HCT116 (cell line): ENCODE results near the gene ZIC5. TPM values are rescaled to one million over a fixed set of nuclear protein-coding genes. Genes with fewer than 3 reads are reported as not detected.

Experiments used
- ATAC-seq: fragments of 200-7000 bp; cut with Tn5 transposase; 2 replicates; pipeline ENCODE4 v1.9.1; 2020; ENCODE audit warnings: mild to moderate bottlenecking, moderate library complexity
- BruUV-seq: library from RNA; stranded (reverse); fragments of 400-500 nt; replicated peaks from 2 replicates; lab custom pipeline; 2021; lab: Mats Ljungman, UMichigan
- CTCF ChIA-PET: fragments of 300-600 bp; sonication (Branson Sonifier 250); formaldehyde crosslinking; loops from one replicate; lab custom pipeline; 2021; ENCODE audit warnings: antibody characterized with exemption; lab: Charles Lee
- POLR2A ChIA-PET: fragments of 300-600, 350-600 bp; sonication (Branson Sonifier 250); formaldehyde crosslinking; loops from one replicate; lab custom pipeline; 2021; ENCODE audit warnings: antibody characterized with exemption; lab: Charles Lee
- RAD21 ChIA-PET, 2 experiments: fragments of 300-600 bp; sonication (Branson Sonifier 250); formaldehyde crosslinking; loops; one replicate each; lab custom pipeline; 2023; ENCODE audit warnings: low total read pairs in 2 of 2; ENCODE audit not compliant: uncharacterized antibody in 2 of 2, unreplicated experiment in 2 of 2, low non-redundant PET in 1 of 2; lab: Charles Lee
- DNase-seq: peaks from one replicate; pipeline ENCODE4 v3.0.0-alpha.2; 2010; ENCODE audit warnings: low read depth, low spot score
- H2AFZ ChIP-seq: fragments of 200-600 bp; shearing (Covaris generic), sonication (generic); 2 replicates; pipeline ENCODE4 v1.6.1; 2017; ENCODE audit warnings: low read depth, mixed run types, mixed read lengths, antibody characterized with exemption, low read length; ENCODE audit not compliant: poor library complexity, severe bottlenecking
- H3K27ac ChIP-seq: 2 replicates; pipeline ENCODE4 v1.5.1; 2012; ENCODE audit warnings: low read depth, low read length
- H3K27me3 ChIP-seq: fragments of 200-600 bp; sonication (generic); 2 replicates; pipeline ENCODE4 v1.6.1; 2016; ENCODE audit warnings: mixed run types, low read length, mixed read lengths; ENCODE audit not compliant: insufficient read depth
- H3K36me3 ChIP-seq, 2 experiments: fragments of 200-500 bp in 1 of 2; fragments of 200-600 bp in 1 of 2; sonication (Bioruptor generic) in 1 of 2; sonication (generic) in 1 of 2; 2 replicates each; pipeline versions ENCODE4 v1.5.1 to v1.6.1; 2014 to 2016; ENCODE audit warnings: low read length in 2 of 2, inconsistent platforms in 1 of 2, mixed read lengths in 1 of 2, mixed run types in 1 of 2; ENCODE audit not compliant: insufficient read depth in 2 of 2, control insufficient read depth in 1 of 2
- H3K4me1 ChIP-seq, 2 experiments: fragments of 200-600 bp in 1 of 2; sonication (generic) in 1 of 2; 2 replicates each; pipeline versions ENCODE4 v1.5.1 to v1.6.1; 2012 to 2017; ENCODE audit warnings: low read length in 2 of 2, inconsistent platforms in 1 of 2, mild to moderate bottlenecking in 1 of 2, mixed read lengths in 1 of 2, mixed run types in 1 of 2, moderate library complexity in 1 of 2; ENCODE audit not compliant: insufficient read depth in 2 of 2, control insufficient read depth in 1 of 2
- H3K4me2 ChIP-seq: fragments of 200-600 bp; sonication (generic); 2 replicates; pipeline ENCODE4 v1.6.1; 2017; ENCODE audit warnings: mixed run types, low read length, mixed read lengths
- H3K4me3 ChIP-seq, 2 experiments: fragments of 200-600 bp in 1 of 2; sonication (generic) in 1 of 2; replicated peaks in 1 of 2; 2 replicates each; pipeline ENCODE4 v1.5.1; 2011 to 2016; ENCODE audit warnings: low read length in 2 of 2, control low read depth in 1 of 2, low read depth in 1 of 2, mild to moderate bottlenecking in 1 of 2, mixed read lengths in 1 of 2, mixed run types in 1 of 2
- H3K79me2 ChIP-seq: fragments of 200-600 bp; sonication (generic); 2 replicates; pipeline ENCODE4 v1.6.1; 2017; ENCODE audit warnings: mild to moderate bottlenecking, mixed run types, low read length, moderate library complexity, mixed read lengths; ENCODE audit not compliant: insufficient read depth
- H3K9ac ChIP-seq: fragments of 200-600 bp; sonication (generic); 2 replicates; pipeline ENCODE4 v1.6.1; 2016; ENCODE audit warnings: low read length, mixed read lengths
- H3K9me2 ChIP-seq: fragments of 200-600 bp; sonication (generic), shearing (Covaris generic); 2 replicates; pipeline ENCODE4 v1.6.1; 2017; ENCODE audit warnings: mixed run types, mild to moderate bottlenecking, moderate library complexity; ENCODE audit not compliant: insufficient read depth
- H3K9me3 ChIP-seq, 2 experiments: fragments of 200-500 bp in 1 of 2; fragments of 200-600 bp in 1 of 2; sonication (Bioruptor generic) in 1 of 2; sonication (generic) in 1 of 2; 2 replicates each; pipeline ENCODE4 v1.6.1; 2014 to 2017; ENCODE audit warnings: low read length in 2 of 2, mixed read lengths in 2 of 2, inconsistent platforms in 1 of 2, low read depth in 1 of 2, mild to moderate bottlenecking in 1 of 2, mixed run types in 1 of 2, moderate library complexity in 1 of 2; ENCODE audit not compliant: control insufficient read depth in 1 of 2, insufficient read depth in 1 of 2
- H4K20me1 ChIP-seq: fragments of 200-600 bp; sonication (generic), shearing (Covaris generic); 2 replicates; pipeline ENCODE4 v1.6.1; 2017; ENCODE audit warnings: mixed run types, mild to moderate bottlenecking, moderate library complexity; ENCODE audit not compliant: insufficient read depth
- CTCF ChIP-seq, 3 experiments: fragments of 200-600 bp in 1 of 3; sonication (generic) in 1 of 3; IDR thresholded peaks in 2 of 3; conservative IDR thresholded peaks in 1 of 3; 2 replicates each; pipeline ENCODE4 v1.5.1; 2012 to 2017; ENCODE audit warnings: low read depth in 2 of 3, low read length in 2 of 3, antibody characterized with exemption in 1 of 3, borderline replicate concordance in 1 of 3, control low read depth in 1 of 3, mild to moderate bottlenecking in 1 of 3, mixed read lengths in 1 of 3, mixed run types in 1 of 3, moderate library complexity in 1 of 3; ENCODE audit not compliant: insufficient read depth in 1 of 3
- EZH2phosphoT487 ChIP-seq: fragments of 200-600 bp; IDR thresholded peaks from 2 replicates; pipeline ENCODE4 v1.6.1; 2018; ENCODE audit warnings: antibody characterized with exemption, borderline replicate concordance
- POLR2AphosphoS5 ChIP-seq: IDR thresholded peaks from 2 replicates; pipeline ENCODE4 v1.6.1; 2011; ENCODE audit warnings: mild to moderate bottlenecking, low read depth, low read length, moderate library complexity
- SP1 ChIP-seq: IDR thresholded peaks from 2 replicates; pipeline ENCODE4 v1.6.1; 2012; ENCODE audit warnings: low read depth
- YY1 ChIP-seq: IDR thresholded peaks from 2 replicates; pipeline ENCODE4 v1.6.1; 2011; ENCODE audit warnings: low read length, low read depth, moderate library complexity, mild to moderate bottlenecking; ENCODE audit not compliant: insufficient replicate concordance; ENCODE audit errors: extremely low read depth
- intact Hi-C: fragments of 100-400 bp; cut with micrococcal nuclease; formaldehyde crosslinking; loops from 2 replicates; pipeline ENCODE4 v1.10.0; 2022
- total RNA-seq: library from RNA; stranded (reverse); gene quantifications from one replicate; pipeline ENCODE4 v1.2.1, GENCODE V29; 2021; ENCODE audit not compliant: unreplicated experiment
- TF ChIP-seq, protein P1 (sequence below): IDR thresholded peaks from 2 replicates; pipeline ENCODE4 v1.6.1; 2012; ENCODE audit warnings: low read depth

ZIC5 gene
- total RNA-seq, 1 experiment from 2014 or later, result 10.3 TPM

- TF ChIP-seq YY1, result no peak
Measured at GRCh38 chr13:99988529-99989275, 17.1 kb upstream of the ZIC5 start (continued).

DNA sequence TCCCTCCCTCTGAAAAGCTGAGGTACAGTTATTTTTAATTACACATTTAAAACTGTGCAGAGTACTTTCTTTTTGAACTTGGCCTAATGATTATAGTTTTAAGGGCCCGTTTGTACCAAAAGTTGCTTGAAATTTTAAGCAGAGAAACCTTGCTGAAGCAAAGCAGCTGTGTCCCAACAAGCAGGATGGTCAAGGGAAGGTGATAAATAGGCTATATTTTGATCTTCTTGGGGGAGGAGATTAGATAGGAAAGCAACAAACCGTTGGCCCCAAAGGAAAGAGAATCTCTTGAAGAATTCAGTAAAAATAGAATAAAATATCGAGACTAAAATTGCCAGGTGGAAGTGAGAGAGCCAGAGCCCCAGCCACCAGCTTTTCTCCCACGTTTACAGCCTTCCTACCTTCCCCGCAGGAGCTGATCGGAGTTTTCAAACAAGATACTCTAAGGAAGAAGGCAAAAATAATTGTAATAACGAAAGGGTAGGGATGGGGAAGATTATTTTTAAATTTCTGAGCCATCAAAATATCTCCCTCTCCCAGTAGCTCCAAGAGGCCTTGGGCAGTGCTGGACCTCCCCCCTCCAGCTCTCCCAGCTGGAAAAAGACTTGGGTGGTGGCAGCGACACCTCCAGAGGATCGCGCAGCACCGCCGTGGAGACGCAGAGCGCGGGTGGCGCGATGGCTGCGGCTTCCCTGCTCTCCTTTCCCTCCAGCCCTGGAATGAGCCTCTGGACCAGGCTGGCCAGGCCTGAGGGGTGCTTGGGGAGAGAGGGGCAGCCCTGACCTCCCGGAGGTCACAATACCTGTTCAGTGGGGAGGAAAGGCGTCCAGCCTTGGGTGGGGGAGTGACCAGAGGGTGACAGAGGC is 15.8 kb upstream of the ZIC5 start:
- no peaks in the 10 kb centered on the region for H3K9me2 ChIP-seq
- intact Hi-C loops, result no loop called here
- ATAC-seq, result no peak
- no TSS peak for BruUV-seq
- H3K36me3 ChIP-seq, result peaks cover 0 to 6% of the 10 kb centered on the region in 2 experiments; a peak in 2 of 4 replicates
- no peaks in the 10 kb centered on the region for H3K27me3 ChIP-seq
- H3K9me3 ChIP-seq, result no peaks in the 10 kb centered on the region
- no peaks in the 10 kb centered on the region for H4K20me1 ChIP-seq
- no peak overlapping the region for H3K27ac ChIP-seq
- no peak overlapping the region for H2AFZ ChIP-seq
- peaks cover 12 to 14% of the 10 kb centered on the region in 2 experiments for H3K4me1 ChIP-seq
- CTCF ChIA-PET, result interaction anchor here (1.2 kb wide), 1 partner anchor 248 kb away, joined by 3 read pairs; no protein-coding TSS in a partner anchor
- POLR2A ChIA-PET, result no interaction called here
- H3K9ac ChIP-seq, result no peak overlapping the region
- no peak overlapping the region for H3K4me2 ChIP-seq
- H3K4me3 ChIP-seq, result no peak overlapping the region
- RAD21 ChIA-PET, result no interaction called here
- DNase-seq, result no peak
- TF ChIP-seq CTCF (IDR thresholded peaks at IDR 0.05 in 2 of 3, conservative IDR thresholded peaks at IDR 0.05 in 1 of 3; ENCODE audit: borderline replicate concordance in 1 of 3, insufficient read depth in 1 of 3, low read depth in 2 of 3, low read length in 2 of 3) (no peak), EZH2phosphoT487 (no peak), SP1 (no peak), POLR2AphosphoS5 (0 out of 2 replicates have a peak, but pooled peaks have one; percentile 20)
- TF ChIP-seq, protein P1, sequence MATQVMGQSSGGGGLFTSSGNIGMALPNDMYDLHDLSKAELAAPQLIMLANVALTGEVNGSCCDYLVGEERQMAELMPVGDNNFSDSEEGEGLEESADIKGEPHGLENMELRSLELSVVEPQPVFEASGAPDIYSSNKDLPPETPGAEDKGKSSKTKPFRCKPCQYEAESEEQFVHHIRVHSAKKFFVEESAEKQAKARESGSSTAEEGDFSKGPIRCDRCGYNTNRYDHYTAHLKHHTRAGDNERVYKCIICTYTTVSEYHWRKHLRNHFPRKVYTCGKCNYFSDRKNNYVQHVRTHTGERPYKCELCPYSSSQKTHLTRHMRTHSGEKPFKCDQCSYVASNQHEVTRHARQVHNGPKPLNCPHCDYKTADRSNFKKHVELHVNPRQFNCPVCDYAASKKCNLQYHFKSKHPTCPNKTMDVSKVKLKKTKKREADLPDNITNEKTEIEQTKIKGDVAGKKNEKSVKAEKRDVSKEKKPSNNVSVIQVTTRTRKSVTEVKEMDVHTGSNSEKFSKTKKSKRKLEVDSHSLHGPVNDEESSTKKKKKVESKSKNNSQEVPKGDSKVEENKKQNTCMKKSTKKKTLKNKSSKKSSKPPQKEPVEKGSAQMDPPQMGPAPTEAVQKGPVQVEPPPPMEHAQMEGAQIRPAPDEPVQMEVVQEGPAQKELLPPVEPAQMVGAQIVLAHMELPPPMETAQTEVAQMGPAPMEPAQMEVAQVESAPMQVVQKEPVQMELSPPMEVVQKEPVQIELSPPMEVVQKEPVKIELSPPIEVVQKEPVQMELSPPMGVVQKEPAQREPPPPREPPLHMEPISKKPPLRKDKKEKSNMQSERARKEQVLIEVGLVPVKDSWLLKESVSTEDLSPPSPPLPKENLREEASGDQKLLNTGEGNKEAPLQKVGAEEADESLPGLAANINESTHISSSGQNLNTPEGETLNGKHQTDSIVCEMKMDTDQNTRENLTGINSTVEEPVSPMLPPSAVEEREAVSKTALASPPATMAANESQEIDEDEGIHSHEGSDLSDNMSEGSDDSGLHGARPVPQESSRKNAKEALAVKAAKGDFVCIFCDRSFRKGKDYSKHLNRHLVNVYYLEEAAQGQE, result no peak
- peaks cover 28% of the 10 kb centered on the region for H3K79me2 ChIP-seq
